GM12801 (cell line): ENCODE results near the gene GRIA1.

Experiments used
- TF ChIP-seq, protein P1 (sequence below): IDR thresholded peaks from one replicate; pipeline ENCODE4 v1.5.1; 2011; ENCODE audit warnings: control low read depth; ENCODE audit not compliant: insufficient read length; ENCODE audit errors: extremely low read depth

GRIA1 gene

DNA sequence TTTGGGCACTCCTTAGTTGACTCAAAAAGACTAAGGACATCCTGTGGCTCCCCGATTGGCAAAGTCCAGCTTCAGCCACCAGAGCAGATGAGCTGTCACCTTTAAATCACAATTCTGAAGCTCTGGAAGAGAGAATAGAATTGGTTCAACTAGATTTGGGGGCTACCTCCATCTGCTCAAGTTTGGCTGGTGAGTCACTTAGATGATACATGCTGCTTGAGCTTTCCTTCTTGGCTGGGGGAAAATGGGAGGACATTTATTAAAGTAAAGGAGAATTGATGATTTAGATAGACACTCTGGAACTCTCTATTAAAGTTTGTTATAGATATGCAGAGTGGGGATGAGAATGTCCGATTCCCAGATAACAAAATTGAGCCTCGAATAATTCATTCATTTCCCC lies 30.0 kb upstream of the GRIA1 start:
- TF ChIP-seq, protein P1, sequence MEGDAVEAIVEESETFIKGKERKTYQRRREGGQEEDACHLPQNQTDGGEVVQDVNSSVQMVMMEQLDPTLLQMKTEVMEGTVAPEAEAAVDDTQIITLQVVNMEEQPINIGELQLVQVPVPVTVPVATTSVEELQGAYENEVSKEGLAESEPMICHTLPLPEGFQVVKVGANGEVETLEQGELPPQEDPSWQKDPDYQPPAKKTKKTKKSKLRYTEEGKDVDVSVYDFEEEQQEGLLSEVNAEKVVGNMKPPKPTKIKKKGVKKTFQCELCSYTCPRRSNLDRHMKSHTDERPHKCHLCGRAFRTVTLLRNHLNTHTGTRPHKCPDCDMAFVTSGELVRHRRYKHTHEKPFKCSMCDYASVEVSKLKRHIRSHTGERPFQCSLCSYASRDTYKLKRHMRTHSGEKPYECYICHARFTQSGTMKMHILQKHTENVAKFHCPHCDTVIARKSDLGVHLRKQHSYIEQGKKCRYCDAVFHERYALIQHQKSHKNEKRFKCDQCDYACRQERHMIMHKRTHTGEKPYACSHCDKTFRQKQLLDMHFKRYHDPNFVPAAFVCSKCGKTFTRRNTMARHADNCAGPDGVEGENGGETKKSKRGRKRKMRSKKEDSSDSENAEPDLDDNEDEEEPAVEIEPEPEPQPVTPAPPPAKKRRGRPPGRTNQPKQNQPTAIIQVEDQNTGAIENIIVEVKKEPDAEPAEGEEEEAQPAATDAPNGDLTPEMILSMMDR = no peak

DNA sequence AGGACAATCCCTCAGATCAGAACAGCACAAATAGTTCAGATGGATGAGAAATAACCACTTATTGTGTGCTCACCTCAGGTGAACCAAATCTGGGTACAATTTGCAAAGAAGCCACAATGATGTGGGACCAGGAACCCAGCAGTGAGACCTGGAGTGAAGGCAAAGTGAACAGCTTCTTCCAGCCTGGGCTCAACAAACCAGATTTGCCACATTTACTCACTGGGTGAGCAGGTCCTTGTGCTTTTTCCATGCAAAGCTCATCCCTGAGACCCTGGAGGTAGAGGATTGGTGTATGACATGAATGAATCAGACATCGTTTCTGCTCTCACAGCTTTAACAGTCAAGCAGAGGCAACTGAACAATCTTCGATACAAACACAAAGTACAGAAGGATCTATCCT lies 29.1 kb upstream of the GRIA1 start:
- TF ChIP-seq, protein P1 = no peak

DNA sequence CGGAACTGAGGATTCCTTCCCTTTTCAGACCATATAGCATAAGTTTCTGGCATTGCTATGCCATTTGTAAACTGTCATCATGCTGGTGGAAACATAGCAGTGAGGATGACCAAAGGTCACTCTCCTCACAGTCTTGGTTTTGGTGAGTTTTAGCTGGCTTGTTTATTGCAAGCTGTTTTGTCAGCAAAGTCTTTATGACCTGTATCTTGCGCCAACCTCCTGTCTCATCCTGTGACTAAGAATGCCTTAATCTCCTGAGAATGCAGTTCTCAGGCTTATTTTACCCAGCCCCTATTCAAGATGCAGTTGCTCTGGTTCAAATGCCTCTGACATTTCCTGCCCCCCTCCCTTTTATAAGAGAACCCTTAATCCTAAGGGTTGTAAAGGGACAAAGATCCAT lies 26.7 kb upstream of the GRIA1 start:
- TF ChIP-seq, protein P1 = no peak

DNA sequence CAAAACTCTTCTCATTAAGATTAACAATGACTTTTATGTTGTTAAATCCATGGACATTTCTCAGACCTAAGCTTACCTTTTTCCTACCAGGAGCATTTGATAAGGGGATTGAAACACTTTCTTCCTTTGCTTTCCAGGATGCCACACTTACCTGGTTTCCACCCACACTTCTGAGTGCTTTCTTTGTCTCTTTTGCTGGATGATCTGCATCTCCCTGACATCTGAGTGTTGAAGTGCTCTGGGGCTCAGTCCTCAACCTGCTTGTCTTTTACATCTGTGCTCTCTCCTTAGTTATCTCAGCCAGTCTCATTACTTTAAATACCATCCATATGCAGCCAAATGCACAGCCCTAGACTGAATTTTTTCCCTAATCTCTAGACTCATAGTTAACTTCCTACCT lies 22.9 kb upstream of the GRIA1 start:
- TF ChIP-seq, protein P1 = no peak

DNA sequence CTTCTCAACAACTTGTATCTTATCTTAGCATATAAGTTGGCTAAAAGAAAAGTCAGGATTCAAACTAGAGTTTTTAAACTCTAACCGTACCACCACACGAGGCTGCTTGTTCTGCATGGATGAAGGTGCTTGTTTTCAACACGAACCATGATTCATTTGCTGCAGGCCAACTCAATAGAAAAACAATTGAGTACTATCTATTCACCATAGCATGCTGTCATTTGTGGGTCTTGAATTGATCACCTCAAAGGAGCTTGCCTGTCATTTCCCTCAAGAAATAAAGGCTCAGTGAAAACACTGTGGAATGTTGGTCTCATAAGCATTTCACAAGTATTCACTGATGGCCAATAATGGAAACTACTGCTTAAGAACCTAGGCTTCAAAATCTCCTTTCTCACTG lies 21.0 kb upstream of the GRIA1 start:
- TF ChIP-seq, protein P1 = no peak

DNA sequence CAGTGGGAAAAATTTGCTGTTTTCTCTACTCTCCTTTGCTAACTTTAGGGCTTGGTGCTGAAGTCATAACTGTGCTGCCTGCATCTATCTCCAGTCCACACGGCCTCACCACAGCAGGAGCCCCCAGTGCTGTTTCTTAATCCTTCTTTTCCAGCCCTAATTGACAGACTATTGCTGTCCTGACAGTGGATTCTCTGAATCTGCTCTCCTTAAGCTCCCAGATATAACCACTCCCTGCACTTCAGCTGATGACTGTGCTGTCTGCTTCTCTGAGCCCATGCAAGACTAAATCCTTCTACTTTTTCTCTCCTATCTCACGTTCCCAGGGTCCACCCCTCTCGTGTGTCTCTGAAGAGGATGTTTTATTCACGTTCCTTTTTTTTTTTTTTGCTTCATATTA lies 19.7 kb upstream of the GRIA1 start:
- TF ChIP-seq, protein P1 = no peak

DNA sequence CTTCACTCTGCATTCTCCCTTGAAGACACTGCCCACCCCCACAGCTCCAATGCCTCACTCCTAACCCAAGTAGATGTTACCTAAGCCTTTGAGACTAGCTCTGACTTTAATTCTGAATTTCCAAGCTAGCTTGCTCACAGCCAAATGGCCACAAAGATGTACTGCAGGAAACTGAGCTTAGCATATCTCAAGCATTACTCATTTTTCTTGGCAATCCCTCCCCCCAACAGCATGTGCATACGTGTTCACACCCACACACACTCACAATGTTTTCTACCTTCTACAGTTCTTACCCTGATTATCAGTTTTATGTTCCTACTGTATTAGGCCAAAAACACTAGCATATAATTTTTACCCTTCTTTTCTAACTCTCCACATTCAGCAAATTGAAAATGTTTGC lies 13.7 kb upstream of the GRIA1 start:
- TF ChIP-seq, protein P1 = no peak

DNA sequence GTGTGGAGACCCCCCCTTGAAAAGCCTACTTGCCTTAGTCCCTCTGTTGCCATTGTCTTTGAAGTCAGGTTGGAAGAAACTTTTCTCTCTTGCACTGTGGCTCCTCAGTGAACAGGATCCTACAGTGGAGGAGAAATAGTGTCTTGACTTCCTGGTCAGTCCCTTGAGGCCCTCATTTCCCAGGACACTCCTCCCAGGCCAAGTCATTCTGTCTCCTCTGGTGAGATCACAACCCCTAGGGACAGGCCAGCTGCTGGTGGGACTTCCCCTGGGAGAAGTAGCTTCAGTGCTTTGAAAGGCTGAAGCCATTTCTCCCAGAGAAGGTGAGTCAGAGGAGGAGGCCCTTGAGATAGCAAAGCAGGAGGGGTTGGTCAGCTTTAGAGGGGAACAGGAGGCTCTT lies 10.1 kb upstream of the GRIA1 start:
- TF ChIP-seq, protein P1 = no peak
